OCI-LY7 (cell line): ENCODE measurements around the gene RHOG. TPM values are rescaled to one million over a fixed set of nuclear protein-coding genes. Genes with fewer than 3 reads are reported as not detected.

ENCODE experiments used
- BruUV-seq: library from RNA; stranded (reverse); fragments of 400-500 nt; replicated peaks from 2 replicates; lab custom pipeline; 2021; lab: Mats Ljungman, UMichigan
- CTCF ChIA-PET: fragments of 300-600 bp; sonication (Branson Sonifier 250); formaldehyde crosslinking; loops from one replicate; lab custom pipeline; 2022; ENCODE audit warnings: antibody characterized with exemption; ENCODE audit not compliant: unreplicated experiment; lab: Charles Lee
- POLR2A ChIA-PET: fragments of 300-600 bp; sonication (Branson Sonifier 250); formaldehyde crosslinking; loops from one replicate; lab custom pipeline; 2022; ENCODE audit warnings: antibody characterized with exemption; lab: Charles Lee
- DNase-seq: peaks from one replicate; pipeline ENCODE4 v3.0.0-alpha.2; 2015; ENCODE audit warnings: low spot score
- H2AFZ ChIP-seq: fragments of 200-600 bp; sonication (generic), shearing (Covaris generic); 2 replicates; pipeline ENCODE4 v1.6.1; 2014; ENCODE audit warnings: mild to moderate bottlenecking, antibody characterized with exemption, low read length, moderate library complexity
- H3K27ac ChIP-seq: fragments of 200-600 bp; sonication (generic); 2 replicates; pipeline ENCODE4 v1.5.1; 2014; ENCODE audit warnings: mixed run types, low read depth, mild to moderate bottlenecking, moderate library complexity, low read length, inconsistent platforms; ENCODE audit not compliant: poor library complexity, severe bottlenecking
- H3K36me3 ChIP-seq: fragments of 200-600 bp; sonication (generic); 2 replicates; pipeline ENCODE4 v1.6.1; 2014; ENCODE audit warnings: mild to moderate bottlenecking, antibody characterized with exemption, low read length, moderate library complexity, mixed read lengths; ENCODE audit not compliant: insufficient read depth
- H3K4me1 ChIP-seq: fragments of 200-600 bp; sonication (generic); 2 replicates; pipeline ENCODE4 v1.5.1; 2014; ENCODE audit warnings: mild to moderate bottlenecking, low read length; ENCODE audit not compliant: insufficient read depth, poor library complexity, severe bottlenecking
- H3K4me2 ChIP-seq: fragments of 200-600 bp; sonication (generic); 2 replicates; pipeline ENCODE4 v1.6.1; 2014; ENCODE audit warnings: mild to moderate bottlenecking, low read length
- H3K4me3 ChIP-seq: fragments of 200-600 bp; sonication (generic); 2 replicates; pipeline ENCODE4 v1.5.1; 2014; ENCODE audit warnings: mild to moderate bottlenecking, low read depth, low read length; ENCODE audit not compliant: poor library complexity, severe bottlenecking
- H3K79me2 ChIP-seq: fragments of 200-600 bp; sonication (generic); 2 replicates; pipeline ENCODE4 v1.6.1; 2016; ENCODE audit warnings: low read depth, mild to moderate bottlenecking, low read length, moderate library complexity, mixed read lengths; ENCODE audit not compliant: insufficient read depth
- H3K9me2 ChIP-seq: fragments of 200-600 bp; sonication (generic); 2 replicates; pipeline ENCODE4 v1.6.1; 2016; ENCODE audit warnings: mild to moderate bottlenecking, low read length, mixed read lengths; ENCODE audit not compliant: insufficient read depth
- H3K9me3 ChIP-seq: fragments of 200-600 bp; sonication (generic); 2 replicates; pipeline ENCODE4 v1.6.1; 2014; ENCODE audit warnings: mild to moderate bottlenecking, mixed run types, low read length, mixed read lengths
- H4K20me1 ChIP-seq: fragments of 200-600 bp; sonication (generic); 2 replicates; pipeline ENCODE4 v1.6.1; 2014; ENCODE audit warnings: mild to moderate bottlenecking, antibody characterized with exemption, low read length, moderate library complexity, mixed read lengths; ENCODE audit not compliant: insufficient read depth
- EZH2phosphoT487 ChIP-seq: fragments of 200-600 bp; sonication (generic); IDR thresholded peaks from 2 replicates; pipeline ENCODE4 v1.6.1; 2018; ENCODE audit warnings: low read depth, borderline replicate concordance, mild to moderate bottlenecking, mixed run types, antibody characterized with exemption, low read length, moderate library complexity, mixed read lengths
- intact Hi-C: fragments of 100-400 bp; cut with micrococcal nuclease; formaldehyde crosslinking; loops from one replicate; pipeline ENCODE4 v1.10.0; 2022; ENCODE audit not compliant: unreplicated experiment
- total RNA-seq, 2 experiments: library from RNA; depleted of rRNA in 1 of 2; stranded (reverse); fragments of >200 nt in 1 of 2; shearing (Covaris generic) in 1 of 2; gene quantifications; 2 replicates each; pipeline ENCODE4 v1.2.3, GENCODE V29; 2014 to 2022
- TF ChIP-seq, protein P1 (sequence below): fragments of 200-600 bp; sonication (generic); conservative IDR thresholded peaks from 2 replicates; pipeline ENCODE4 v1.5.1; 2014; ENCODE audit warnings: mild to moderate bottlenecking, antibody characterized with exemption, low read length, moderate library complexity, mixed read lengths

Gene RHOG
- total RNA-seq, 2 experiments from 2014 or later: 26.2 to 57.8 TPM

DNA sequence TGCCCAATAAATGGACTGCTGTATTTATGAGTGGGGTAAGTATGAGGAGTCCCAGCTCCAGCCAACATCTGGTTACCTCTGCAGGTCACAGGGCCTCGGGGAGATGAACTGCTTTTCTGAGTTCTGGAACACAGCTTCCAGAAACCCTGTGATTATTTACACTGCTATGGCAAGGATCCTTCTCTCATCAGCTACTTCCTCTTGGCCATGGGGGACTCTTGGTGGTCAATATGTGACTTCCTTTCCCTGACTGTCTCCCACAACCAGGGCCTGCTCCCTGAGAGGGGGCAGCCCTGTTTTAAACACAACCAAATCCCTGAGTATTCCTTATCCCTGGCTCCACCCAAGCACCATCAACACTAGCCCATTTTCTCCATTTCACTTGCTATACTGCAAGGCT lies 10.0 kb downstream of the RHOG start:
- ChIA-PET CTCF (no interaction called here), POLR2A (interaction anchor here (1.2 to 1.4 kb wide), 2 partner anchors 10 to 12 kb away, joined by 3 read pairs; no protein-coding TSS in a partner anchor)
- no peak for TF ChIP-seq EZH2phosphoT487
- TF ChIP-seq, protein P1, sequence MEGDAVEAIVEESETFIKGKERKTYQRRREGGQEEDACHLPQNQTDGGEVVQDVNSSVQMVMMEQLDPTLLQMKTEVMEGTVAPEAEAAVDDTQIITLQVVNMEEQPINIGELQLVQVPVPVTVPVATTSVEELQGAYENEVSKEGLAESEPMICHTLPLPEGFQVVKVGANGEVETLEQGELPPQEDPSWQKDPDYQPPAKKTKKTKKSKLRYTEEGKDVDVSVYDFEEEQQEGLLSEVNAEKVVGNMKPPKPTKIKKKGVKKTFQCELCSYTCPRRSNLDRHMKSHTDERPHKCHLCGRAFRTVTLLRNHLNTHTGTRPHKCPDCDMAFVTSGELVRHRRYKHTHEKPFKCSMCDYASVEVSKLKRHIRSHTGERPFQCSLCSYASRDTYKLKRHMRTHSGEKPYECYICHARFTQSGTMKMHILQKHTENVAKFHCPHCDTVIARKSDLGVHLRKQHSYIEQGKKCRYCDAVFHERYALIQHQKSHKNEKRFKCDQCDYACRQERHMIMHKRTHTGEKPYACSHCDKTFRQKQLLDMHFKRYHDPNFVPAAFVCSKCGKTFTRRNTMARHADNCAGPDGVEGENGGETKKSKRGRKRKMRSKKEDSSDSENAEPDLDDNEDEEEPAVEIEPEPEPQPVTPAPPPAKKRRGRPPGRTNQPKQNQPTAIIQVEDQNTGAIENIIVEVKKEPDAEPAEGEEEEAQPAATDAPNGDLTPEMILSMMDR: no peak
- no peaks in the 10 kb centered on the region for H3K9me3 ChIP-seq
- no TSS peak for BruUV-seq
- intact Hi-C loops: no loop called here
- H3K9me2 ChIP-seq: no peaks in the 10 kb centered on the region
- no peak overlapping the region for H3K27ac ChIP-seq
- no peaks in the 10 kb centered on the region for H4K20me1 ChIP-seq
- no peak overlapping the region for H3K4me3 ChIP-seq
- DNase-seq: no peak
- H3K79me2 ChIP-seq: peaks cover 27% of the 10 kb centered on the region; the same call in 1 of the 2 replicates
- H2AFZ ChIP-seq: no peak overlapping the region
- H3K36me3 ChIP-seq: peaks cover 83% of the 10 kb centered on the region
- H3K4me2 ChIP-seq: no peak overlapping the region
- H3K4me1 ChIP-seq: peaks cover 23% of the 10 kb centered on the region

DNA sequence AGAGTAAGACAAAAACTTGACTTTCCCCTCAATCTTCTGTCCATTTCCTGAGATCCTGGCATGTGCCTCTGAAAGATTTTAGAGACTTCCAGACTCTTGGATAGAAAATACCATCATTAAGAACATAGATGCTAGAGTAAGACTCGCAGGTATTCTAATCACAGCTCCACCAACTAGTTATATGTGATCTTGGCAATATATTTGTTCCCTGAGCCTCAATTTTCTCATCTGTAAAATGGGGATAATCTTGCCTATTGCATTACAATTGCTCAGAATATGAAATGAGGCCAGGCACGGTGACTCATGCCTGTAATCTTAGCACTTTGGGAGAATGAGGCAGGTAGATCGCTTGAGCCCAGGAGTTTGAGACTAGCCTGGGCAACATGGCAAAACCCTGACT lies 10.7 kb downstream of the RHOG start:
- H3K36me3 ChIP-seq: peaks cover 83% of the 10 kb centered on the region
- H3K27ac ChIP-seq: no peak overlapping the region
- H3K4me1 ChIP-seq: peaks cover 16% of the 10 kb centered on the region
- ChIA-PET CTCF (no interaction called here), POLR2A (interaction anchor here (0.6 to 1.2 kb wide), 2 partner anchors 11 to 20 kb away, joined by 3 read pairs; no protein-coding TSS in a partner anchor)
- H4K20me1 ChIP-seq: no peaks in the 10 kb centered on the region
- DNase-seq: no peak
- H3K4me2 ChIP-seq: no peak overlapping the region
- TF ChIP-seq EZH2phosphoT487: no peak
- TF ChIP-seq, protein P1: no peak
- H3K9me2 ChIP-seq: no peaks in the 10 kb centered on the region
- intact Hi-C loops: no loop called here
- no TSS peak for BruUV-seq
- no peak overlapping the region for H2AFZ ChIP-seq
- no peak overlapping the region for H3K4me3 ChIP-seq
- H3K79me2 ChIP-seq: peaks cover 21% of the 10 kb centered on the region; the same call in 1 of the 2 replicates
- no peaks in the 10 kb centered on the region for H3K9me3 ChIP-seq

DNA sequence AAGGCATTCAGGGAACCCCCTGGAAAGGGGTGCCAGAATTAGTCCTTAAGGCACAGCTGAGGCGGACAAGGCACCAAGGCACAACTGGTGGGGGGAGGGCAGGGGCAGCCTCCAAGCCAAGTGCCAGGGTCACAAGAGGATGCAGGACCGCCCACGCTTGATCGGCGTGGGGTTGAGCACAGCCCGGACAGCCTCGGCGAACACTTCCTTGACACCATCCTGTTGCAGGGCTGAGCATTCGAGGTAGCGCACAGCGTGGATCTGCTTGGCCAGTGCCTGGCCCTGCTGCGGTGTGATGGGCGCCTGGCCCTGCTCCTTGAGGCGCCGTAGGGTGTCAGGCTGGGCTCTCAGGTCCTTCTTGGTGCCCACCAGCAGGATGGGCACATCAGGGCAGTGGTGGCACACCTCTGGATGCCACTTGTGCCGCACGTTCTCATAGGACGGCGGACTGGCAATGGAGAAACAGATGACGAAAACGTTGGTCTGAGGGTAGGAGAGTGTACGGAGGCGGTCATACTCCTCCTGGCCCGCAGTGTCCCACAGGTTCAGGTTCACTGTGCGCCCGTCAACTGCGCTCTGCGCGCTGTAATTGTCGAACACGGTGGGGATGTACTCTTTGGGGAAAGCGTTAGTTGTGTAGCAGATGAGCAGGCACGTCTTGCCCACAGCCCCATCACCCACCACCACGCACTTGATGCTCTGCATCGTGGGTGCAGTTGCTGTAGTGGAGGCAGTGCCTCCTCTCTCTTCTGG lies 13.1 kb downstream of the RHOG start:
- POLR2A ChIA-PET: interaction anchor here (0.8 kb wide), 1 partner anchor 10 kb away, joined by 3 read pairs; no protein-coding TSS in a partner anchor
- no peak for DNase-seq
- H3K79me2 ChIP-seq: no peaks in the 10 kb centered on the region; the same call in 1 of the 2 replicates
- peaks cover 70% of the 10 kb centered on the region for H3K36me3 ChIP-seq
- H3K9me3 ChIP-seq: no peaks in the 10 kb centered on the region
- no peak overlapping the region for H3K4me2 ChIP-seq
- no peak overlapping the region for H3K27ac ChIP-seq
- intact Hi-C loops: no loop called here
- no peak overlapping the region for H2AFZ ChIP-seq
- BruUV-seq: no TSS peak
- H4K20me1 ChIP-seq: no peaks in the 10 kb centered on the region
- TF ChIP-seq, protein P1: no peak
- TF ChIP-seq EZH2phosphoT487: no peak
- CTCF ChIA-PET: interaction anchor here (1.1 kb wide), 1 partner anchor 9 kb away, joined by 3 read pairs; no protein-coding TSS in a partner anchor
- H3K9me2 ChIP-seq: no peaks in the 10 kb centered on the region
- H3K4me3 ChIP-seq: no peak overlapping the region
- H3K4me1 ChIP-seq: no peaks in the 10 kb centered on the region
